Heart left ventricle (tissue), 13 donors: Measurements from ENCODE around the gene SLC22A23.

Source experiments
- POLR2A ChIP-seq, 2 donors: fragments of 450-650 bp; IDR thresholded peaks; one replicate each; pipeline ENCODE4 v1.6.1; 2017; ENCODE audit warnings: antibody characterized with exemption in 2 of 2, mild to moderate bottlenecking in 2 of 2, moderate library complexity in 2 of 2
- TF ChIP-seq, protein P1 (sequence below), 12 donors: fragments of 200-600 bp; sonication (generic) in 4 of 12; IDR thresholded peaks; one replicate each; pipeline versions ENCODE4 v1.5.0 to v1.8.0; 2018 to 2022; ENCODE audit warnings: antibody characterized with exemption in 12 of 12, mild to moderate bottlenecking in 5 of 12
- donor health status: ischemic (EF 13 %, LVEDD 7.1; RV severe dilation, severe dysfunction).
- donor health status: DM: no; HTN: yes; CAD: no.
- donor health status: DM: no; HTN: no; CAD: no.
- donor health status: ischemic (EF 25% LVEDD 6.9; RV normal size, moderate dysfunction).
- donor health status: ischemic (EF 25% LVEDD 5.7; RV mildly dilated, moderate dysfunction).
- donor health status: ischemic (EF 35%, LVEDD 5.7; RV mildly dilated, moderate dysfunction).
- donor health status: nonischemic (EF 11% LVEDD 7.7; RV severe dilation, severe dysfunction).
- donor health status: DM: yes; HTN: yes; CAD: no.
- donor health status: PGD.
- donor health status: ischemic (EF 29% LVEDD 5.4; RV normal size, mild dysfunction).
- donor health status: nonischemic (EF 23%, LVEDD 6.1; RV moderate dilation, normal function).

DNA sequence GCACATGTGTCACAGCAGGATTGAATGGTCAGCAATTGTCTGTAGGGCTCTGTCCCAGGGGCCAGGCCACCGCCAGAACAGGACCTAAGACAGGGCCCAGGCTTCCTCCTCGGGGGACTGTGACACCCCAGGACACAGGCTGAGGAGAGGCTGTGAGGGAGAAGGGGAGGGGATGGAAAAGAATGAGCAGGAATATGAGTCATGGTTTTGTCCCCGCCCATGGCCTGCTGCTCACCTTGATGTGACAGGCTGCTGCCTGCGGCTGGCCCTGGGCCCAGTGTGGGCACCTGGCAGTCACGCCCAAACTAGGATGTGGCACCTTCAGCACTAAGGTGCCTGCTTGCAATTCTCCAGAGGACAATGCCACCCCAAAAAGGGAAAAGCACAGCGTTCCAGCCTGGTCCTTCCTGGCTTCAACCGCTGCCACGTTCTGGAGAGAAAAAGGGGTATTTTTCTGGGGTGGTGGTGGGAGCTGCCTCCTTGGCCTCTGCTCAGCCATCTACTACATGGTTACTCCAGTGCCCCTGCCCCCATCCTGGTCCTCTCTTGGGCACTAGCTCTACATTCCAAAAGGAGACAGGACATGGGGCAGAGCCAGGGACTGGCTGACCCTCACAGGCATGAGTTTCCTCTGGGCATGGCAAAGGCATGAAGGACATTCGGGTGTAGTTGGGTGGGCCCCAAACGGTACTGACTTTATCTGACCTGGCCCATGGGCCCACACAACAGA, 93.4 kb downstream of the SLC22A23 start:
- no peak for TF ChIP-seq POLR2A (IDR thresholded peaks at IDR 0.05)
- TF ChIP-seq, protein P1, sequence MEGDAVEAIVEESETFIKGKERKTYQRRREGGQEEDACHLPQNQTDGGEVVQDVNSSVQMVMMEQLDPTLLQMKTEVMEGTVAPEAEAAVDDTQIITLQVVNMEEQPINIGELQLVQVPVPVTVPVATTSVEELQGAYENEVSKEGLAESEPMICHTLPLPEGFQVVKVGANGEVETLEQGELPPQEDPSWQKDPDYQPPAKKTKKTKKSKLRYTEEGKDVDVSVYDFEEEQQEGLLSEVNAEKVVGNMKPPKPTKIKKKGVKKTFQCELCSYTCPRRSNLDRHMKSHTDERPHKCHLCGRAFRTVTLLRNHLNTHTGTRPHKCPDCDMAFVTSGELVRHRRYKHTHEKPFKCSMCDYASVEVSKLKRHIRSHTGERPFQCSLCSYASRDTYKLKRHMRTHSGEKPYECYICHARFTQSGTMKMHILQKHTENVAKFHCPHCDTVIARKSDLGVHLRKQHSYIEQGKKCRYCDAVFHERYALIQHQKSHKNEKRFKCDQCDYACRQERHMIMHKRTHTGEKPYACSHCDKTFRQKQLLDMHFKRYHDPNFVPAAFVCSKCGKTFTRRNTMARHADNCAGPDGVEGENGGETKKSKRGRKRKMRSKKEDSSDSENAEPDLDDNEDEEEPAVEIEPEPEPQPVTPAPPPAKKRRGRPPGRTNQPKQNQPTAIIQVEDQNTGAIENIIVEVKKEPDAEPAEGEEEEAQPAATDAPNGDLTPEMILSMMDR (IDR thresholded peaks at IDR 0.05), result no peak
